ENCODE results near the gene ZBTB46.

DNA sequence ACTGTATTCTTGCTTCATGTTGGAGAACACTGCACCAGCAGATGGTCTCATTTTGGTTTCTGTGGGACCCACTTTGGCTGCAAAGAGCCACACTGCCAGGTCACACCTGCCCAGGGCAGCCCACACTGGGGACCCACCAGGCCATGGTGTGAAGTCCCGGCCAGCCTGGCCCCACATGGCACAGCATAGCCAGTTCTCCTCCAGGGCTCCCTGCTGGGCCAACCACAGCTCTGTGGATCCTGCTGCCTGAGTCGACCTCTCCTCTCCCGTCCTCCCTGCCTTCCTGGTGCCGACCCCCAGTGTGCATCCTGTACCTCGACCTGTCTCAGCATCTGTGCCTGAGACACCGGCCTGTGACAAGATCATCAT lies 126.3 kb downstream of the ZBTB46 start:
- TF ChIP-seq, protein P1, sequence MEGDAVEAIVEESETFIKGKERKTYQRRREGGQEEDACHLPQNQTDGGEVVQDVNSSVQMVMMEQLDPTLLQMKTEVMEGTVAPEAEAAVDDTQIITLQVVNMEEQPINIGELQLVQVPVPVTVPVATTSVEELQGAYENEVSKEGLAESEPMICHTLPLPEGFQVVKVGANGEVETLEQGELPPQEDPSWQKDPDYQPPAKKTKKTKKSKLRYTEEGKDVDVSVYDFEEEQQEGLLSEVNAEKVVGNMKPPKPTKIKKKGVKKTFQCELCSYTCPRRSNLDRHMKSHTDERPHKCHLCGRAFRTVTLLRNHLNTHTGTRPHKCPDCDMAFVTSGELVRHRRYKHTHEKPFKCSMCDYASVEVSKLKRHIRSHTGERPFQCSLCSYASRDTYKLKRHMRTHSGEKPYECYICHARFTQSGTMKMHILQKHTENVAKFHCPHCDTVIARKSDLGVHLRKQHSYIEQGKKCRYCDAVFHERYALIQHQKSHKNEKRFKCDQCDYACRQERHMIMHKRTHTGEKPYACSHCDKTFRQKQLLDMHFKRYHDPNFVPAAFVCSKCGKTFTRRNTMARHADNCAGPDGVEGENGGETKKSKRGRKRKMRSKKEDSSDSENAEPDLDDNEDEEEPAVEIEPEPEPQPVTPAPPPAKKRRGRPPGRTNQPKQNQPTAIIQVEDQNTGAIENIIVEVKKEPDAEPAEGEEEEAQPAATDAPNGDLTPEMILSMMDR (IDR thresholded peaks at IDR 0.05), result no peak
- TF ChIP-seq ZFX (IDR thresholded peaks at IDR 0.05; ENCODE audit: borderline replicate concordance), result no peak

Data from 22Rv1 (cell line).